ENCODE results near the gene CLASP2. TPM values are rescaled to one million over a fixed set of nuclear protein-coding genes. Genes with fewer than 3 reads are reported as not detected.
"Not testable (repeated sequence)": the region's sequence is repeated elsewhere in the genome, so short reads cannot be mapped to it uniquely, and the experiment has no call there.

Gene CLASP2
- total RNA-seq, 1 donor from 2014 or later = 64.0 TPM

DNA sequence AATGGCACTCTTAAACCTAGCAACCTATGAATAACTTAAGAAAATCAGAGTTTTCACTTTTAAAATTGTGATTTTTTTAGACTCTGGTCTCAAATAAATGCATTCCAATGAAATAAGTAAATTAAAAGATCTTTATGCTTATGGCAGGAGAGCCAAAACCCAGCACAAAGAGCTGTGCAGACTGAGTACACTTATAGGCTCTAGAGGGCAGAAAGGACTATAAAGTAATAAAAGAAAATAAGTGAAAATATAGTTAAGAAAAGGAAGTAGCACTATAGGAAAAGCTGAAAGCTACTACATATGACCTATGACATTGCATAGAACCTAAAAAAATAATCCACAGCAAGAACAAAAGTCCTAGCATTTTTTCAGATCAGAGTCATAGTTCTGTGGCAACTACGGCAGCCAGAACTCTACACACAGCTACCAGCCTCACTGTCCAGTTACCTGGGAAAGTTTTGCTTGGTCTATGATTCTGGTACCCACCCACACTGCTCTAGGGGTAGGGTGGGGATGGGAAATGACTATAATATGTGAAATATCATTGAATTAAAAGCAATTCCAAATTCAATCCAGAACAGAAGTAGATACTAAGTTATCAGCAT is 30.5 kb downstream of the CLASP2 start:
- intact Hi-C loops (cut with DNase I) = no loop called here
- no peak for ATAC-seq
- H3K4me1 ChIP-seq = no peaks in the 10 kb centered on the region
- H3K9me3 ChIP-seq = no peaks in the 10 kb centered on the region
- H3K4me3 ChIP-seq = no peak overlapping the region
- no peak for DNase-seq
- no peaks in the 10 kb centered on the region for H3K27me3 ChIP-seq
- TF ChIP-seq CTCF (IDR thresholded peaks at IDR 0.05) = no peak
- peaks cover 18% of the 10 kb centered on the region for H3K36me3 ChIP-seq
- no peak overlapping the region for H3K27ac ChIP-seq

DNA sequence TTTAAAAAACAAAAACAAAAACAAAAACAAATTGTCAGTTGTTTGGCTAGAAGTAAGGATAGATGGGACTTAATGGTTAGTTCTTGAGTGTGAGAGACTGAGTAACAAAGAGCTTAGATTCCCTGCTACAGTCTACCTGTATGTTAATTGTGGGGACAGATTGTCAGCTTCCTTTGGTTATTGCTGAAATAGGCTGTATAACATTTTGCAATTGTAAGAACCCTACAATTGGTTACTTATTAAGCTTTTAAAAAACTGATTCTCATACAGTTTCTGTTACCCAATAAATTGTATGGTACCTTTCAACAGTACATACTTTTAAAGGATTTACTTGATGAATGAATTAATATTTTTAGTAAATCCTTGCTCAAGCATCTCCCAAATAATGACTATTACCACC is 35.3 kb downstream of the CLASP2 start:
- ATAC-seq (no peak), DNase-seq (no peak)
- TF ChIP-seq CTCF (IDR thresholded peaks at IDR 0.05) = no peak
- intact Hi-C loops (cut with DNase I) = no loop called here
- H3K27ac ChIP-seq = no peak overlapping the region
- no peak overlapping the region for H3K4me3 ChIP-seq
- H3K27me3 ChIP-seq = no peaks in the 10 kb centered on the region
- no peaks in the 10 kb centered on the region for H3K4me1 ChIP-seq
- H3K9me3 ChIP-seq = peaks cover 5% of the 10 kb centered on the region
- peaks cover 25% of the 10 kb centered on the region for H3K36me3 ChIP-seq

GRCh38 chr3:33681667-33682066 is 36.4 kb downstream of the CLASP2 start:
- peaks cover 5% of the 10 kb centered on the region for H3K9me3 ChIP-seq
- no peaks in the 10 kb centered on the region for H3K4me1 ChIP-seq
- TF ChIP-seq CTCF (IDR thresholded peaks at IDR 0.05) = no peak
- intact Hi-C loops (cut with DNase I) = no loop called here
- H3K36me3 ChIP-seq = peaks cover 24% of the 10 kb centered on the region
- DNase-seq (no peak), ATAC-seq (no peak)
- H3K27ac ChIP-seq = no peak overlapping the region
- no peaks in the 10 kb centered on the region for H3K27me3 ChIP-seq
- no peak overlapping the region for H3K4me3 ChIP-seq

GRCh38 chr3:33678073-33678472 is 40.0 kb downstream of the CLASP2 start:
- no peak for DNase-seq
- Histone ChIP-seq H3K27ac (no peak overlapping the region), H3K36me3 (peaks cover 10% of the 10 kb centered on the region), H3K27me3 (no peaks in the 10 kb centered on the region), H3K4me3 (no peak overlapping the region), H3K4me1 (no peaks in the 10 kb centered on the region), H3K9me3 (peaks cover 5% of the 10 kb centered on the region)
- intact Hi-C loops (cut with DNase I) = no loop called here
- no peak for TF ChIP-seq CTCF (IDR thresholded peaks at IDR 0.05)
- ATAC-seq = no peak

- H3K27ac ChIP-seq; intact Hi-C loops (cut with DNase I): not testable (repeated sequence)
Measured at GRCh38 chr3:33673436-33673835, 44.6 kb downstream of the CLASP2 start.

GRCh38 chr3:33668618-33669017 is 49.4 kb downstream of the CLASP2 start:
- Histone ChIP-seq H3K4me1 (no peaks in the 10 kb centered on the region), H3K4me3 (no peak overlapping the region), H3K27ac (no peak overlapping the region), H3K36me3 (no peaks in the 10 kb centered on the region), H3K27me3 (no peaks in the 10 kb centered on the region), H3K9me3 (no peaks in the 10 kb centered on the region)
- DNase-seq (no peak), ATAC-seq (no peak)
- intact Hi-C loops (cut with DNase I) = no loop called here
- no peak for TF ChIP-seq CTCF (IDR thresholded peaks at IDR 0.05)

More at GRCh38 chr3:33673436-33673835, 44.6 kb downstream of the CLASP2 start:
- ATAC-seq, H3K4me1 ChIP-seq, H3K36me3 ChIP-seq, H3K9me3 ChIP-seq, H3K4me3 ChIP-seq, DNase-seq, H3K27me3 ChIP-seq: not testable (repeated sequence)
